HEK293 (cell line): ENCODE results near the gene PRSS48.

ENCODE experiments used
- CTCF ChIA-PET: fragments of 350-600 bp; formaldehyde crosslinking; extraction: SDS; loops from one replicate; lab custom pipeline; 2021; ENCODE audit warnings: antibody characterized with exemption; lab: Yijun Ruan, JAX
- POLR2A ChIA-PET: fragments of 300-600 bp; formaldehyde crosslinking; extraction: SDS; loops from one replicate; lab custom pipeline; 2020; ENCODE audit warnings: antibody characterized with exemption, inconsistent platforms; lab: Yijun Ruan, JAX
- H3K27ac ChIP-seq: fragments of 200-500 bp; sonication (Bioruptor generic); 2 replicates; pipeline ENCODE4 v1.5.1; 2014; ENCODE audit warnings: low read depth, low read length, control low read depth, inconsistent platforms; ENCODE audit errors: extremely low read depth
- H3K36me3 ChIP-seq, 2 experiments: fragments of 200-500 bp in 1 of 2; sonication (Bioruptor generic) in 1 of 2; 1 replicate in 1 of 2; 2 replicates in 1 of 2; pipeline ENCODE4 v1.5.1; 2014 to 2017; ENCODE audit warnings: inconsistent platforms in 2 of 2, low read length in 2 of 2; ENCODE audit not compliant: control insufficient read depth in 2 of 2, insufficient read depth in 1 of 2
- H3K4me1 ChIP-seq: fragments of 200-500 bp; sonication (Bioruptor generic); 2 replicates; pipeline ENCODE4 v1.5.1; 2014; ENCODE audit warnings: mild to moderate bottlenecking, low read length, inconsistent platforms; ENCODE audit not compliant: control insufficient read depth, insufficient read depth
- H3K4me3 ChIP-seq: 2 replicates; pipeline ENCODE4 v1.5.1; 2011; ENCODE audit warnings: low read depth, mild to moderate bottlenecking, control low read depth, low read length, moderate library complexity
- H3K9me3 ChIP-seq: fragments of 200-500 bp; sonication (Bioruptor generic); 2 replicates; pipeline ENCODE4 v1.5.1; 2014; ENCODE audit warnings: low read depth, low read length, inconsistent platforms; ENCODE audit not compliant: control insufficient read depth, insufficient read depth
- GFI1B ChIP-seq: fragments of 450-650 bp; formaldehyde crosslinking; IDR thresholded peaks from 2 replicates; pipeline ENCODE4 v1.5.1; 2016; ENCODE audit warnings: missing biosample characterization, missing genetic modification characterization
- HOXC10 ChIP-seq: sonication (generic); formaldehyde crosslinking; IDR thresholded peaks from 2 replicates; pipeline ENCODE4 v1.8.1; 2023; ENCODE audit warnings: mild to moderate bottlenecking, missing genetic modification reagents
- KLF7 ChIP-seq: fragments of 450-650 bp; formaldehyde crosslinking; IDR thresholded peaks from 2 replicates; pipeline ENCODE4 v1.5.1; 2016; ENCODE audit warnings: missing biosample characterization, missing genetic modification characterization, borderline replicate concordance
- KLF9 ChIP-seq: fragments of 450-650 bp; formaldehyde crosslinking; IDR thresholded peaks from 2 replicates; pipeline ENCODE4 v1.5.1; 2016; ENCODE audit warnings: missing biosample characterization, missing genetic modification characterization, low read depth
- MEIS1 ChIP-seq: sonication (generic); formaldehyde crosslinking; IDR thresholded peaks from 2 replicates; pipeline ENCODE4 v1.8.1; 2022; ENCODE audit warnings: missing genetic modification reagents, mild to moderate bottlenecking, borderline replicate concordance
- MYNN ChIP-seq: fragments of 450-650 bp; formaldehyde crosslinking; IDR thresholded peaks from 2 replicates; pipeline ENCODE4 v1.5.1; 2016; ENCODE audit warnings: missing biosample characterization, missing genetic modification characterization, borderline replicate concordance
- REST ChIP-seq: fragments of 450-650 bp; formaldehyde crosslinking; IDR thresholded peaks from 2 replicates; pipeline ENCODE4 v1.5.1; 2016; ENCODE audit warnings: missing biosample characterization, missing genetic modification characterization
- SP7 ChIP-seq: fragments of 450-650 bp; formaldehyde crosslinking; IDR thresholded peaks from 2 replicates; pipeline ENCODE4 v1.5.1; 2016; ENCODE audit warnings: missing biosample characterization, missing genetic modification characterization
- TCF7L2 ChIP-seq: IDR thresholded peaks from 2 replicates; pipeline ENCODE4 v1.6.1; 2011; ENCODE audit warnings: low read depth, mild to moderate bottlenecking, inconsistent platforms, low read length, moderate library complexity, borderline replicate concordance
- ZEB2 ChIP-seq: fragments of 450-650 bp; formaldehyde crosslinking; IDR thresholded peaks from 2 replicates; pipeline ENCODE4 v1.5.1; 2016; ENCODE audit warnings: missing biosample characterization, missing genetic modification characterization
- ZFP41 ChIP-seq: fragments of 450-650 bp; formaldehyde crosslinking; IDR thresholded peaks from 2 replicates; pipeline ENCODE4 v1.5.1; 2016; ENCODE audit warnings: missing biosample characterization, missing genetic modification characterization, borderline replicate concordance
- ZIC2 ChIP-seq: fragments of 450-650 bp; formaldehyde crosslinking; IDR thresholded peaks from 2 replicates; pipeline ENCODE4 v1.5.1; 2016; ENCODE audit warnings: missing biosample characterization, missing genetic modification characterization
- ZNF121 ChIP-seq: fragments of 450-650 bp; formaldehyde crosslinking; IDR thresholded peaks from 2 replicates; pipeline ENCODE4 v1.5.1; 2016; ENCODE audit warnings: missing biosample characterization, missing genetic modification characterization
- ZNF140 ChIP-seq: fragments of 450-650 bp; formaldehyde crosslinking; IDR thresholded peaks from 2 replicates; pipeline ENCODE4 v1.5.1; 2016; ENCODE audit warnings: missing biosample characterization, missing genetic modification characterization
- ZNF184 ChIP-seq: fragments of 450-650 bp; IDR thresholded peaks from 2 replicates; pipeline ENCODE4 v1.5.1; 2018; ENCODE audit warnings: missing biosample characterization, mild to moderate bottlenecking, missing genetic modification characterization
- ZNF324 ChIP-seq: fragments of 450-650 bp; formaldehyde crosslinking; IDR thresholded peaks from 2 replicates; pipeline ENCODE4 v1.5.1; 2016; ENCODE audit warnings: missing biosample characterization, missing genetic modification characterization
- ZNF513 ChIP-seq: fragments of 450-650 bp; IDR thresholded peaks from 2 replicates; pipeline ENCODE4 v1.5.1; 2018; ENCODE audit warnings: missing biosample characterization, missing genetic modification characterization
- ZNF544 ChIP-seq: fragments of 450-650 bp; formaldehyde crosslinking; IDR thresholded peaks from 2 replicates; pipeline ENCODE4 v1.5.0; 2017; ENCODE audit warnings: missing biosample characterization, missing genetic modification characterization
- ZNF548 ChIP-seq: fragments of 450-650 bp; formaldehyde crosslinking; IDR thresholded peaks from 2 replicates; pipeline ENCODE4 v1.5.1; 2016; ENCODE audit warnings: missing biosample characterization, missing genetic modification characterization
- ZNF600 ChIP-seq: fragments of 450-650 bp; formaldehyde crosslinking; IDR thresholded peaks from 2 replicates; pipeline ENCODE4 v1.5.1; 2016; ENCODE audit warnings: missing biosample characterization, missing genetic modification characterization
- ZNF629 ChIP-seq: fragments of 450-650 bp; formaldehyde crosslinking; IDR thresholded peaks from 2 replicates; pipeline ENCODE4 v1.5.1; 2017; ENCODE audit warnings: missing biosample characterization, missing genetic modification characterization
- ZNF704 ChIP-seq: fragments of 450-650 bp; formaldehyde crosslinking; IDR thresholded peaks from 2 replicates; pipeline ENCODE4 v1.5.1; 2016; ENCODE audit warnings: missing biosample characterization, missing genetic modification characterization
- ZNF785 ChIP-seq: fragments of 450-650 bp; formaldehyde crosslinking; IDR thresholded peaks from 2 replicates; pipeline ENCODE4 v1.5.1; 2016; ENCODE audit warnings: missing biosample characterization, missing genetic modification characterization
- ZSCAN30 ChIP-seq: fragments of 450-650 bp; IDR thresholded peaks from 2 replicates; pipeline ENCODE4 v1.5.1; 2018; ENCODE audit warnings: missing biosample characterization, mild to moderate bottlenecking, missing genetic modification characterization, moderate library complexity
- TF ChIP-seq, protein P1 (sequence below): fragments of 450-650 bp; formaldehyde crosslinking; IDR thresholded peaks from 2 replicates; pipeline ENCODE4 v1.5.1; 2016; ENCODE audit warnings: missing biosample characterization, missing genetic modification characterization

Gene PRSS48

DNA sequence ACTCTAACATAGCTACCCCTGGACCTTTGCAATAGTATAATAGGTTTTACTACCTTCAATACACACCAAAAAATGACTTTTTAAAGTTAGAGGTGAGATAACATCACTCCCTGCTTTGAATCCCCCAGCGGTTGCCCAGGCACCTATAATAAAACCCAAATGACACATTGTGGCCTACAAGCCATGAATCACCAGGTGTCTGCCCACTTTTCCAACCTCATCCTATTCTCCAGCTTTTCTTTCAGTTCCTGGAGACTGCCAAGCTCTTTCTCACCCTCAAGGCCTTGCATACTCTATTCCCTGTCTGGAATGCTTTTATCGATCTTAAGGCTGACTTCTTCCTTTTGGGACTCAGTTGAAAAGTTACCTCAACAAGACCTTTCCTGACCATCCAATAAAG, 16.4 kb upstream of the PRSS48 start:
- CTCF ChIA-PET = interaction anchor here (0.7 kb wide), 1 partner anchor 17 kb away, joined by 3 read pairs; the partner anchor contains the start of gene PRSS48

DNA sequence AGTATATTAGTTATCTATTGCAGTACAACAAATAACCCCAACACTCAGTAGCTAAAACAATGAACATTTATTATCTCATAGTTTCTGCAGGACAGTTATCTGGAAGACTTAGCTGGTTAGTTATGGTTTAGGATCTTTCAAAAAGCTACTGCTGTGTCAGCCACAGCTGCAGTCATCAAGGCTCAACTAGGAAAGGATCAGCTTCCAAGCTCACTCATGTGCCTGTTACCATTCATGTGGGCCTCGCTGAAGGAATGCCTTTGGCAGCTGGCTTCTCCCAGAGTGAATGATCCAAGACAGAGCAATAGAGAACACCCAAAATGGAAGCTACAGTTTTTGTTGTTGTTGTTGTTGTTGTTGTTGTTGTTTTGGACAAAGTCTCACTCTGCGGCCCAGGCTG, 13.5 kb upstream of the PRSS48 start:
- CTCF ChIA-PET = no interaction called here

More for the DNA sequence above, 16.4 kb upstream of the PRSS48 start:
- no peaks in the 10 kb centered on the region for H3K9me3 ChIP-seq
- TF ChIP-seq ZNF600 (tag by site-specific recombination) = no peak
- TF ChIP-seq ZSCAN30 = no peak
- TF ChIP-seq SP7 (tag by site-specific recombination) = no peak
- no peak for TF ChIP-seq GFI1B (tag by site-specific recombination)
- H3K27ac ChIP-seq = no peak overlapping the region
- no peaks in the 10 kb centered on the region for H3K36me3 ChIP-seq
- H3K4me1 ChIP-seq = no peaks in the 10 kb centered on the region
- no peak overlapping the region for H3K4me3 ChIP-seq
- POLR2A ChIA-PET = no interaction called here

GRCh38 chr4:151266497-151266896, 10.5 kb upstream of the PRSS48 start:
- H3K4me3 ChIP-seq = no peak overlapping the region
- ChIA-PET POLR2A (no interaction called here), CTCF (no interaction called here)
- no peaks in the 10 kb centered on the region for H3K9me3 ChIP-seq
- no peaks in the 10 kb centered on the region for H3K4me1 ChIP-seq
- H3K36me3 ChIP-seq = no peaks in the 10 kb centered on the region; a peak in 1 of 3 replicates
- no peak overlapping the region for H3K27ac ChIP-seq
- no peak for TF ChIP-seq KLF9 (tag by site-specific recombination)
- TF ChIP-seq ZNF548 = no peak
- no peak for TF ChIP-seq HOXC10
- TF ChIP-seq TCF7L2 = no peak
- TF ChIP-seq ZNF544 (tag by site-specific recombination) = no peak
- no peak for TF ChIP-seq ZNF704 (tag by site-specific recombination)
- TF ChIP-seq ZNF324 = no peak
- no peak for TF ChIP-seq KLF7 (tag by site-specific recombination)
- no peak for TF ChIP-seq ZNF785 (tag by site-specific recombination)
- no peak for TF ChIP-seq ZFP41 (tag by site-specific recombination)
- TF ChIP-seq, protein P1, sequence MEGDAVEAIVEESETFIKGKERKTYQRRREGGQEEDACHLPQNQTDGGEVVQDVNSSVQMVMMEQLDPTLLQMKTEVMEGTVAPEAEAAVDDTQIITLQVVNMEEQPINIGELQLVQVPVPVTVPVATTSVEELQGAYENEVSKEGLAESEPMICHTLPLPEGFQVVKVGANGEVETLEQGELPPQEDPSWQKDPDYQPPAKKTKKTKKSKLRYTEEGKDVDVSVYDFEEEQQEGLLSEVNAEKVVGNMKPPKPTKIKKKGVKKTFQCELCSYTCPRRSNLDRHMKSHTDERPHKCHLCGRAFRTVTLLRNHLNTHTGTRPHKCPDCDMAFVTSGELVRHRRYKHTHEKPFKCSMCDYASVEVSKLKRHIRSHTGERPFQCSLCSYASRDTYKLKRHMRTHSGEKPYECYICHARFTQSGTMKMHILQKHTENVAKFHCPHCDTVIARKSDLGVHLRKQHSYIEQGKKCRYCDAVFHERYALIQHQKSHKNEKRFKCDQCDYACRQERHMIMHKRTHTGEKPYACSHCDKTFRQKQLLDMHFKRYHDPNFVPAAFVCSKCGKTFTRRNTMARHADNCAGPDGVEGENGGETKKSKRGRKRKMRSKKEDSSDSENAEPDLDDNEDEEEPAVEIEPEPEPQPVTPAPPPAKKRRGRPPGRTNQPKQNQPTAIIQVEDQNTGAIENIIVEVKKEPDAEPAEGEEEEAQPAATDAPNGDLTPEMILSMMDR (tag by site-specific recombination) = no peak
- TF ChIP-seq REST (tag by site-specific recombination) = no peak
- no peak for TF ChIP-seq MYNN (tag by site-specific recombination)
- no peak for TF ChIP-seq ZNF121 (tag by site-specific recombination)
- no peak for TF ChIP-seq ZNF629 (tag by site-specific recombination)
- TF ChIP-seq ZEB2 (tag by site-specific recombination) = no peak
- no peak for TF ChIP-seq ZNF513 (tag by site-specific recombination)
- TF ChIP-seq ZNF184 (tag by site-specific recombination) = no peak
- TF ChIP-seq, all 188 proteins: peak for 0

More for the DNA sequence above, 13.5 kb upstream of the PRSS48 start:
- POLR2A ChIA-PET = no interaction called here
- no peak overlapping the region for H3K4me3 ChIP-seq
- H3K9me3 ChIP-seq = no peaks in the 10 kb centered on the region
- H3K27ac ChIP-seq = no peak overlapping the region
- TF ChIP-seq ZNF140 (tag by site-specific recombination) (no peak), MEIS1 (CRISPR knock-in tag) (no peak), ZIC2 (tag by site-specific recombination) (no peak)
- H3K36me3 ChIP-seq = no peaks in the 10 kb centered on the region; a peak in 1 of 3 replicates
- no peaks in the 10 kb centered on the region for H3K4me1 ChIP-seq
